Neuronal stem cell (in vitro differentiated cells): Measurements from ENCODE around the gene GARIN5A.

Experiments used
- DNase-seq: peaks from one replicate; pipeline ENCODE4 v3.0.0-alpha.2; 2013; ENCODE audit warnings: low spot score
- H2AFZ ChIP-seq: one replicate; pipeline ENCODE4 v1.6.1; 2013; ENCODE audit warnings: mild to moderate bottlenecking, low read length, inconsistent platforms
- H2AK5ac ChIP-seq: 2 replicates; pipeline ENCODE4 v1.6.1; 2013; ENCODE audit warnings: low read depth, mild to moderate bottlenecking, inconsistent platforms, low read length, moderate library complexity, mixed read lengths
- H2BK120ac ChIP-seq: 2 replicates; pipeline ENCODE4 v1.6.1; 2013; ENCODE audit warnings: low read depth, mild to moderate bottlenecking, inconsistent platforms, low read length, moderate library complexity, mixed read lengths
- H2BK12ac ChIP-seq: one replicate; pipeline ENCODE4 v1.6.1; 2013; ENCODE audit warnings: low read length, inconsistent platforms
- H2BK15ac ChIP-seq: 2 replicates; pipeline ENCODE4 v1.6.1; 2013; ENCODE audit warnings: mild to moderate bottlenecking, low read length, inconsistent platforms, mixed read lengths
- H2BK5ac ChIP-seq: one replicate; pipeline ENCODE4 v1.6.1; 2013; ENCODE audit warnings: inconsistent platforms, mild to moderate bottlenecking, low read length, moderate library complexity
- H3K14ac ChIP-seq: one replicate; pipeline ENCODE4 v1.6.1; 2013; ENCODE audit warnings: low read length, inconsistent platforms
- H3K18ac ChIP-seq: 2 replicates; pipeline ENCODE4 v1.6.1; 2013; ENCODE audit warnings: low read length, inconsistent platforms
- H3K23ac ChIP-seq: 2 replicates; pipeline ENCODE4 v1.6.1; 2013; ENCODE audit warnings: low read depth, mild to moderate bottlenecking, mixed read lengths, low read length, inconsistent platforms; ENCODE audit not compliant: poor library complexity
- H3K27ac ChIP-seq: replicated peaks from 3 replicates; pipeline ENCODE4 v1.5.1; 2013; ENCODE audit warnings: low read length, inconsistent platforms
- H3K27me3 ChIP-seq, 3 experiments: 2 replicates each; pipeline ENCODE4 v1.6.1; 2013; ENCODE audit warnings: low read length in 3 of 3, mild to moderate bottlenecking in 2 of 3, inconsistent platforms in 1 of 3, low read depth in 1 of 3, mixed read lengths in 1 of 3, moderate library complexity in 1 of 3; ENCODE audit not compliant: control insufficient read depth in 3 of 3, insufficient read depth in 3 of 3
- H3K36me3 ChIP-seq, 2 donors: replicated peaks in 1 of 2; 2 replicates each; pipeline ENCODE4 v1.6.1; 2013; ENCODE audit warnings: low read length in 2 of 2; ENCODE audit not compliant: control insufficient read depth in 2 of 2, insufficient read depth in 2 of 2
- H3K4ac ChIP-seq: 2 replicates; pipeline ENCODE4 v1.6.1; 2013; ENCODE audit warnings: inconsistent platforms, mild to moderate bottlenecking, low read length, moderate library complexity
- H3K4me1 ChIP-seq, 2 donors: 1 replicate in 1 of 2; 2 replicates in 1 of 2; pipeline ENCODE4 v1.6.1; 2013; ENCODE audit warnings: low read length in 2 of 2, low read depth in 1 of 2; ENCODE audit not compliant: control insufficient read depth in 2 of 2, insufficient read depth in 1 of 2
- H3K4me2 ChIP-seq: one replicate; pipeline ENCODE4 v1.6.1; 2013; ENCODE audit warnings: mild to moderate bottlenecking, low read length, inconsistent platforms; ENCODE audit not compliant: insufficient read depth, poor library complexity, severe bottlenecking
- H3K4me3 ChIP-seq, 2 donors: 2 replicates each; pipeline ENCODE4 v1.5.1; 2013; ENCODE audit warnings: low read length in 2 of 2, mild to moderate bottlenecking in 2 of 2, inconsistent platforms in 1 of 2, moderate library complexity in 1 of 2
- H3K79me1 ChIP-seq: one replicate; pipeline ENCODE4 v1.6.1; 2013; ENCODE audit warnings: low read depth, mild to moderate bottlenecking, inconsistent platforms, low read length, moderate library complexity
- H3K9ac ChIP-seq: one replicate; pipeline ENCODE4 v1.6.1; 2013; ENCODE audit warnings: mild to moderate bottlenecking, low read depth, low read length, inconsistent platforms; ENCODE audit not compliant: poor library complexity
- H3K9me3 ChIP-seq, 2 donors: replicated peaks in 1 of 2; 2 replicates each; pipeline versions ENCODE3 to v1.6.1; 2013; ENCODE audit warnings: low read length in 2 of 2, mild to moderate bottlenecking in 2 of 2, inconsistent platforms in 1 of 2, low read depth in 1 of 2, mixed read lengths in 1 of 2, moderate library complexity in 1 of 2; ENCODE audit not compliant: control insufficient read depth in 2 of 2, insufficient read depth in 1 of 2
- H4K8ac ChIP-seq: one replicate; pipeline ENCODE4 v1.6.1; 2013; ENCODE audit warnings: low read depth, mild to moderate bottlenecking, inconsistent platforms, low read length, moderate library complexity
- H4K91ac ChIP-seq: one replicate; pipeline ENCODE4 v1.6.1; 2013; ENCODE audit warnings: low read length, low read depth, mild to moderate bottlenecking, inconsistent platforms; ENCODE audit not compliant: poor library complexity
- WGBS, 2 donors: extraction: QIAGEN DNeasy Blood & Tissue Kit; methylation state at CpG; one replicate each; pipeline ENCODE4 v1.1.7; 2013; ENCODE audit warnings: missing lambda C conversion rate in 2 of 2, mixed read lengths in 1 of 2; ENCODE audit not compliant: insufficient read length in 2 of 2, insufficient replicate concordance in 1 of 2; ENCODE audit errors: extremely low coverage in 2 of 2; 5-methylcytosine and 5-hydroxymethylcytosine counted together

Gene GARIN5A

DNA sequence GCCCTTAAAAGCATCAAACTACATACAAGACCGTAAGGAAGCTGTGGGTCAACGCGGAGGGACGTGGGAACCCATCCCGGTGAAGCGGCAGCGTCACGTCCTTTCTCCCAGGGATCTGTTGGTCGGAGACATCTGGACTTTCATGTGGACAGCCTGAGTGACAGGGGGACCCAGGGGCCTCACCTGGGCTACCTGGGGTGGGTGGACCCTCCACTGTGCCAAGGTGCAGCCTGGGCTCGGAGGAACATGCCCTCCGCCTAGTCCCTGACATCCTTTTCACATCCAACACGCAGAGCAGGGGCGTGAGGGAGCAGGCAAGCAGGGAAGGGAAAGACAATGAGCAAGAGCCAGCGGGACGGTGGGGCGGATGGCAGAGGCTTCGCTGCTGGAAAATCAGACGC is 13.8 kb upstream of the GARIN5A start:
- WGBS, 2 donors, result no CpG with 5 or more reads among the region's 18 CpGs
- H3K18ac ChIP-seq, result peak overlapping the region; percentile 4
- peak overlapping the region; percentile 55 for H3K4me2 ChIP-seq
- H2BK120ac ChIP-seq, result no peak overlapping the region
- no peaks in the 10 kb centered on the region for H3K79me1 ChIP-seq
- H4K8ac ChIP-seq, result no peak overlapping the region
- peak overlapping the region; percentile 35 for H3K27ac ChIP-seq
- peaks cover 0 to 3% of the 10 kb centered on the region in 2 donors for H3K36me3 ChIP-seq
- no peak for DNase-seq
- peak overlapping the region; percentile 80 for H2BK12ac ChIP-seq
- H4K91ac ChIP-seq, result no peak overlapping the region
- H2AK5ac ChIP-seq, result peak overlapping the region; percentile 77
- H3K4me3 ChIP-seq, result peak overlapping the region in 1 of 2 donors; percentile 37
- peak overlapping the region; percentile 76 for H3K9ac ChIP-seq
- no peak overlapping the region for H3K4ac ChIP-seq
- H3K4me1 ChIP-seq, result peaks cover 20 to 21% of the 10 kb centered on the region in 2 donors
- H2AFZ ChIP-seq, result no peak overlapping the region
- H2BK15ac ChIP-seq, result no peak overlapping the region
- no peak overlapping the region for H3K14ac ChIP-seq
- peak overlapping the region; percentile 10 for H2BK5ac ChIP-seq
- no peak overlapping the region for H3K23ac ChIP-seq
- H3K27me3 ChIP-seq, result peaks cover 0 to 68% (median 6%) of the 10 kb centered on the region in 3 experiments
- H3K9me3 ChIP-seq, result peaks cover 14 to 24% of the 10 kb centered on the region in 2 donors

DNA sequence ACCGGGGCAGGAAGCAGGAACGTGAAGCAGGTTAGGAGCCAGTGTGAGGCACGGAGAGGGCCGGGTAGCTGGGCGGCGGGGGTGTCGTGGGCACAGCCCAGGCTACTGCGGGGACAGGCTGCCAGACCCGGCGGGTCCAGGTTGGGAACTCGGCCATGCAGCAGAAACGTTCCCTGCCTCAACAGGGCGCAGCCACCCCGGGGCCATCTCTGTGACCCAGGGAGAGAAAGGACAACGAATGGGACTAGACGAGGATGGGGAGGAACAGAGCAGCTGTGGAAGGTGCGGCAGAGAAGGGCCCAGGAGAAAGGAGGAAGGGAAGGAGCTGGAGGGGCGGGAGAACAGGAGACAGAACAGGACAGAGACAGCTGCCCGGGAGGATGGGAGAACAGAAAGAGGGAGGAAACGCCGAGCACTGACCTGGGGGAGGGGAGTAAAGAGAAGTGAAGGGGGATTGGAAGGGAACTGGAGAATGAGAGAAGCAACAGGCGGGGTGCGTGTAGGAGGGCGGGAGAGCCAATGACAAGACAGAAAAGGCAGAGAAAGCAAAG is 12.9 kb upstream of the GARIN5A start:
- H3K23ac ChIP-seq, result peak overlapping the region; percentile 92
- H2AK5ac ChIP-seq, result peak overlapping the region; percentile 4
- H2BK5ac ChIP-seq, result peak overlapping the region; percentile 47
- no CpG with 5 or more reads among the region's 24 CpGs for WGBS, 2 donors
- H3K4me2 ChIP-seq, result peak overlapping the region; percentile 45
- H3K14ac ChIP-seq, result no peak overlapping the region
- H3K9me3 ChIP-seq, result peaks cover 16 to 27% of the 10 kb centered on the region in 2 donors
- no peak for DNase-seq
- peaks cover 20 to 21% of the 10 kb centered on the region in 2 donors for H3K4me1 ChIP-seq
- H2BK15ac ChIP-seq, result no peak overlapping the region
- H3K36me3 ChIP-seq, result peaks cover 0 to 3% of the 10 kb centered on the region in 2 donors
- no peak overlapping the region for H2BK12ac ChIP-seq
- H3K27ac ChIP-seq, result no peak overlapping the region
- H3K18ac ChIP-seq, result peak overlapping the region; percentile 92
- no peaks in the 10 kb centered on the region for H3K79me1 ChIP-seq
- no peak overlapping the region for H4K8ac ChIP-seq
- H2AFZ ChIP-seq, result peak overlapping the region; percentile 53
- H3K9ac ChIP-seq, result peak overlapping the region; percentile 73
- no peak overlapping the region for H4K91ac ChIP-seq
- H2BK120ac ChIP-seq, result no peak overlapping the region
- peak overlapping the region in 1 of 2 donors; percentile 40 for H3K4me3 ChIP-seq
- H3K27me3 ChIP-seq, result peaks cover 0 to 59% (median 6%) of the 10 kb centered on the region in 3 experiments
- no peak overlapping the region for H3K4ac ChIP-seq

DNA sequence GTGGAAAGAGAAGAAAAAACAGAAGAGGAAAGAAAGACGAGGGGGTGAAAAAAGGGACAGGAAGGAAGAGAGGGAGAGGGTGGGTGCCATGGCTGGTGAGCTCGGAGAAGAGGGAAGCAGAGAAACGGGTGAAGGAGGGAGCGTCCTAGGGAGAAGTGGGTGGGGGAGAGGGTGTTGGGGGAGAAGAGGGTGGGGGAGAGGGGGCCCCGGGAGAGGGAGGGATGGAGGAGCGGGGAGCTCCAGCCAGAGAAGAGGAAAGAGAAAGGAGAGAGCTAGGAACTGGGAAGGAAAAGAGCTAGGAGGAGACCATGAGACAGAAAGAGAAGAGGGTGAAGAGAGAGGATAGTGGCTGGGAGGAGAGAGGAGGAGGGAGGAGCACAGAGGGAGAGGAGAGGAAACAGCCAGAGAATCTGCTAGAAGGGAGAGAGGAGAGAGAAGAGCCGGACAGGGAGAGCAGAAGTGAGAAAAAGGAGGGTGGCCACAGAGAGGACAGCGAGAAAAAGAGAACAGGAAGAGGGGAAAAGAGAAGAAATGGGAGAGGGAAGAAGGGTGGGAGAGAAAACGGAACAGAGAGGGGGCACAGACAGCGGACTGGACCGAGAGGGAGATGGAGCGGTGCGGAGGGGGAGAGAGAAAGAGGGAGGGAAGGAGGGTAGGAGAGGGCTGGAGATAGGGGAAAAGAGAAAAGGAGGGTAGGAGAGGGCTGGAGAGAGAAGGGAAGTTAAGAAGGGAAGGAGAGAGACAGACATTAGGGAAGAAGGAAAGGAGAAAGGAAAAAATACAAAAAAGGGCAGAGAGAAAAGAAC is 11.9 kb upstream of the GARIN5A start:
- Histone ChIP-seq H3K9me3 (peaks cover 16 to 27% of the 10 kb centered on the region in 2 donors), H3K18ac (no peak overlapping the region), H3K79me1 (no peaks in the 10 kb centered on the region), H2BK120ac (no peak overlapping the region), H3K36me3 (peaks cover 0 to 6% of the 10 kb centered on the region in 2 donors), H2BK15ac (no peak overlapping the region), H3K23ac (no peak overlapping the region), H3K4ac (no peak overlapping the region), H2AK5ac (peak overlapping the region; percentile 4), H2BK12ac (no peak overlapping the region), H2AFZ (no peak overlapping the region), H4K91ac (no peak overlapping the region), H3K27me3 (peaks cover 0 to 55% (median 6%) of the 10 kb centered on the region in 3 experiments), H3K14ac (no peak overlapping the region), H3K27ac (no peak overlapping the region), H3K9ac (no peak overlapping the region), H3K4me2 (peak overlapping the region; percentile 45), H3K4me1 (peaks cover 20 to 21% of the 10 kb centered on the region in 2 donors), H2BK5ac (peak overlapping the region; percentile 47), H4K8ac (no peak overlapping the region), H3K4me3 (no peak overlapping the region)
- WGBS, 2 donors, result no CpG with 5 or more reads among the region's 13 CpGs
- no peak for DNase-seq
